ENCODE measurements around the gene UGT1A3.

UGT1A3 gene

GRCh38 chr2:233688341-233688740 lies 40.5 kb upstream of the UGT1A3 start:
- Histone ChIP-seq H3K9me2 (ENCODE audit: low read depth, low read length) (no peaks in the 10 kb centered on the region; the same call in 1 of the 2 replicates), H3K79me2 (ENCODE audit: insufficient read depth, low read length) (no peaks in the 10 kb centered on the region), H3K4me3 (ENCODE audit: low read depth, low read length, poor library complexity, severe bottlenecking) (no peak overlapping the region), H3K9me3 (ENCODE audit: low read length) (no peaks in the 10 kb centered on the region), H3K27me3 (ENCODE audit: insufficient read depth, low read length) (no peaks in the 10 kb centered on the region), H3K9ac (ENCODE audit: low read length) (no peak overlapping the region), H3F3A (ENCODE audit: insufficient read depth, low read length) (no peaks in the 10 kb centered on the region), H3K4me1 (ENCODE audit: insufficient read depth, low read length, severe bottlenecking) (no peaks in the 10 kb centered on the region), H4K20me1 (ENCODE audit: insufficient read depth, low read length) (no peaks in the 10 kb centered on the region), H3K36me3 (ENCODE audit: insufficient read depth, low read length) (no peaks in the 10 kb centered on the region), H3K4me2 (ENCODE audit: low read length) (no peak overlapping the region), H3K27ac (ENCODE audit: low read depth, low read length, poor library complexity, severe bottlenecking) (no peak overlapping the region), H2AFZ (ENCODE audit: low read length) (no peak overlapping the region)
- no peak for TF ChIP-seq EZH2 (IDR thresholded peaks at IDR 0.05; ENCODE audit: borderline replicate concordance, low read length)
- TF ChIP-seq, protein P1, sequence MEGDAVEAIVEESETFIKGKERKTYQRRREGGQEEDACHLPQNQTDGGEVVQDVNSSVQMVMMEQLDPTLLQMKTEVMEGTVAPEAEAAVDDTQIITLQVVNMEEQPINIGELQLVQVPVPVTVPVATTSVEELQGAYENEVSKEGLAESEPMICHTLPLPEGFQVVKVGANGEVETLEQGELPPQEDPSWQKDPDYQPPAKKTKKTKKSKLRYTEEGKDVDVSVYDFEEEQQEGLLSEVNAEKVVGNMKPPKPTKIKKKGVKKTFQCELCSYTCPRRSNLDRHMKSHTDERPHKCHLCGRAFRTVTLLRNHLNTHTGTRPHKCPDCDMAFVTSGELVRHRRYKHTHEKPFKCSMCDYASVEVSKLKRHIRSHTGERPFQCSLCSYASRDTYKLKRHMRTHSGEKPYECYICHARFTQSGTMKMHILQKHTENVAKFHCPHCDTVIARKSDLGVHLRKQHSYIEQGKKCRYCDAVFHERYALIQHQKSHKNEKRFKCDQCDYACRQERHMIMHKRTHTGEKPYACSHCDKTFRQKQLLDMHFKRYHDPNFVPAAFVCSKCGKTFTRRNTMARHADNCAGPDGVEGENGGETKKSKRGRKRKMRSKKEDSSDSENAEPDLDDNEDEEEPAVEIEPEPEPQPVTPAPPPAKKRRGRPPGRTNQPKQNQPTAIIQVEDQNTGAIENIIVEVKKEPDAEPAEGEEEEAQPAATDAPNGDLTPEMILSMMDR (IDR thresholded peaks at IDR 0.05; ENCODE audit: low read length): no peak

- Histone ChIP-seq H2AFZ (ENCODE audit: low read length) (no peak overlapping the region), H3K9me3 (ENCODE audit: low read length) (no peaks in the 10 kb centered on the region), H3K4me2 (ENCODE audit: low read length) (no peak overlapping the region), H3F3A (ENCODE audit: insufficient read depth, low read length) (no peaks in the 10 kb centered on the region), H3K27me3 (ENCODE audit: insufficient read depth, low read length) (no peaks in the 10 kb centered on the region; the same call in 1 of the 2 replicates), H3K27ac (ENCODE audit: low read depth, low read length, poor library complexity, severe bottlenecking) (no peak overlapping the region), H3K9ac (ENCODE audit: low read length) (no peak overlapping the region), H4K20me1 (ENCODE audit: insufficient read depth, low read length) (no peaks in the 10 kb centered on the region), H3K4me3 (ENCODE audit: low read depth, low read length, poor library complexity, severe bottlenecking) (no peak overlapping the region), H3K9me2 (ENCODE audit: low read depth, low read length) (no peaks in the 10 kb centered on the region), H3K4me1 (ENCODE audit: insufficient read depth, low read length, severe bottlenecking) (no peaks in the 10 kb centered on the region), H3K36me3 (ENCODE audit: insufficient read depth, low read length) (no peaks in the 10 kb centered on the region), H3K79me2 (ENCODE audit: insufficient read depth, low read length) (no peaks in the 10 kb centered on the region)
- TF ChIP-seq, protein P1 (IDR thresholded peaks at IDR 0.05; ENCODE audit: low read length): no peak
- TF ChIP-seq EZH2 (IDR thresholded peaks at IDR 0.05; ENCODE audit: borderline replicate concordance, low read length): no peak
Observed at GRCh38 chr2:233689031-233689430, 39.8 kb upstream of the UGT1A3 start.

- no peak overlapping the region for H3K27ac ChIP-seq (ENCODE audit: low read depth, low read length, poor library complexity, severe bottlenecking)
- no peak for TF ChIP-seq EZH2 (IDR thresholded peaks at IDR 0.05; ENCODE audit: borderline replicate concordance, low read length)
- TF ChIP-seq, protein P1 (IDR thresholded peaks at IDR 0.05; ENCODE audit: low read length): no peak
- H3K27me3 ChIP-seq (ENCODE audit: insufficient read depth, low read length): no peaks in the 10 kb centered on the region; the same call in 1 of the 2 replicates
- no peak overlapping the region for H3K4me3 ChIP-seq (ENCODE audit: low read depth, low read length, poor library complexity, severe bottlenecking)
- H2AFZ ChIP-seq (ENCODE audit: low read length): no peak overlapping the region
- H3K9me3 ChIP-seq (ENCODE audit: low read length): no peaks in the 10 kb centered on the region
- no peaks in the 10 kb centered on the region for H3K79me2 ChIP-seq (ENCODE audit: insufficient read depth, low read length)
- no peaks in the 10 kb centered on the region for H3K9me2 ChIP-seq (ENCODE audit: low read depth, low read length)
- no peaks in the 10 kb centered on the region for H3K4me1 ChIP-seq (ENCODE audit: insufficient read depth, low read length, severe bottlenecking)
- no peak overlapping the region for H3K4me2 ChIP-seq (ENCODE audit: low read length)
- no peaks in the 10 kb centered on the region for H3F3A ChIP-seq (ENCODE audit: insufficient read depth, low read length)
- H4K20me1 ChIP-seq (ENCODE audit: insufficient read depth, low read length): no peaks in the 10 kb centered on the region
- H3K9ac ChIP-seq (ENCODE audit: low read length): no peak overlapping the region
- no peaks in the 10 kb centered on the region for H3K36me3 ChIP-seq (ENCODE audit: insufficient read depth, low read length)
Observed at GRCh38 chr2:233689501-233689900, 39.3 kb upstream of the UGT1A3 start.
